Right lobe of liver (tissue), 6 donors: ENCODE results near the gene PARP2. TPM values are rescaled to one million over a fixed set of nuclear protein-coding genes. Genes with fewer than 3 reads are reported as not detected.
"Not testable (repeated sequence)": the region's sequence is repeated elsewhere in the genome, so short reads cannot be mapped to it uniquely, and the experiment has no call there.

ENCODE experiments used
- ATAC-seq, 4 donors: fragments of 200-7000 bp; cut with Tn5 transposase; one replicate each; pipeline ENCODE4 v1.9.1; 2020; ENCODE audit warnings: mild to moderate bottlenecking in 4 of 4, moderate library complexity in 4 of 4
- DNase-seq, 3 donors: peaks; one replicate each; pipeline ENCODE4 v3.0.0-alpha.2; 2020
- H3K27ac ChIP-seq, 3 donors: fragments of 200-600 bp; one replicate each; pipeline ENCODE4 v1.8.0; 2022
- H3K27me3 ChIP-seq, 2 donors: fragments of 200-600 bp; one replicate each; pipeline ENCODE4 v1.8.0; 2022
- H3K36me3 ChIP-seq, 4 donors: fragments of 200-600 bp; sonication (generic) in 1 of 4; one replicate each; pipeline versions ENCODE4 v1.5.1 to v1.8.0; 2017 to 2022; ENCODE audit warnings: control low read depth in 1 of 4
- H3K4me1 ChIP-seq, 4 donors: fragments of 200-600 bp; sonication (generic) in 1 of 4; one replicate each; pipeline versions ENCODE4 v1.5.1 to v1.8.0; 2017 to 2022; ENCODE audit warnings: control low read depth in 1 of 4
- H3K4me3 ChIP-seq, 3 donors: fragments of 200-600 bp; one replicate each; pipeline ENCODE4 v1.8.0; 2022
- H3K9me3 ChIP-seq, 4 donors: fragments of 200-600 bp; sonication (generic) in 1 of 4; one replicate each; pipeline versions ENCODE4 v1.5.1 to v1.8.0; 2017 to 2022; ENCODE audit warnings: control low read depth in 1 of 4
- POLR2A ChIP-seq: fragments of 450-650 bp; IDR thresholded peaks from one replicate; pipeline ENCODE4 v1.6.1; 2017; ENCODE audit warnings: antibody characterized with exemption, mild to moderate bottlenecking
- WGBS: methylation state at CpG from one replicate; pipeline ENCODE4 v1.1.6; 2018; ENCODE audit warnings: low coverage, low lambda C conversion rate; ENCODE audit not compliant: insufficient coverage; ENCODE audit errors: missing lambda C conversion rate; 5-methylcytosine and 5-hydroxymethylcytosine counted together
- intact Hi-C, 2 donors: fragments of 100-400 bp; cut with DNase I; formaldehyde crosslinking; loops; one replicate each; pipeline versions ENCODE4 v1.11.2 to v1.14.1; 2022
- total RNA-seq, 6 experiments: library from RNA; depleted of rRNA in 2 of 6; stranded (reverse); fragments of >200 nt in 2 of 6; fragmentation: NEBNext Ultra II Directional in 3 of 6; extraction: Animal tissue kit (Norgen Biotek cat#: 25700) in 3 of 6; gene quantifications; one replicate each; pipeline versions ENCODE4 v1.1.0 to v1.2.4, GENCODE V29; 2016 to 2023
- TF ChIP-seq, protein P1 (sequence below), 4 donors: fragments of 200-600 bp in 3 of 4; fragments of 450-650 bp in 1 of 4; IDR thresholded peaks; one replicate each; pipeline versions ENCODE4 v1.5.1 to v1.8.0; 2016 to 2022; ENCODE audit warnings: antibody characterized with exemption in 4 of 4, mild to moderate bottlenecking in 2 of 4
- donor health status: DM: no; HTN: yes; CAD: no.
- donor health status: DM: no; HTN: no; CAD: no.
- donor health status: DM: no; HTN: no; CAD: no.
- donor health status: DM: no; HTN: yes; CAD: no.
- donor health status: DM: no; HTN: yes; CAD: no.

Gene PARP2
- total RNA-seq, 6 experiments from 2014 or later: 5.5 to 10.4 (median 9.1) TPM

DNA sequence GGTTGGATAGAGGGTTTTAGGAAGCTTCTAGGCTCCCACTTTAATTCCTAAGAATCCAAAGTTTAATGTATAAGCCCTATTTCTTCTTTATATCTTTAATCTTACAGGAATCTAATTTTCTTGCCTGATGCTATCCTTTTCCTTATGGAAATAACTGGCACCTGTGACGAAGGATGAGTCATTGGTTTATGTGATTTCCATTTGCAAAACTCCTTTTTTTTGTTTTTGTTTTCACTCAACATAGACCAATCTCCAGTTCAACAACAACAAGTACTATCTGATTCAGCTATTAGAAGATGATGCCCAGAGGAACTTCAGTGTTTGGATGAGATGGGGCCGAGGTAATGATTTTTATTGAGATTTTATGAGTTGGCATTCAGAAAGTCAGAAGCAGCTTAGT lies 6.8 kb downstream of the PARP2 start:
- ATAC-seq: no peak
- DNase-seq: no peak
- peaks cover 0 to 73% (median 21%) of the 10 kb centered on the region in 4 donors for H3K36me3 ChIP-seq

DNA sequence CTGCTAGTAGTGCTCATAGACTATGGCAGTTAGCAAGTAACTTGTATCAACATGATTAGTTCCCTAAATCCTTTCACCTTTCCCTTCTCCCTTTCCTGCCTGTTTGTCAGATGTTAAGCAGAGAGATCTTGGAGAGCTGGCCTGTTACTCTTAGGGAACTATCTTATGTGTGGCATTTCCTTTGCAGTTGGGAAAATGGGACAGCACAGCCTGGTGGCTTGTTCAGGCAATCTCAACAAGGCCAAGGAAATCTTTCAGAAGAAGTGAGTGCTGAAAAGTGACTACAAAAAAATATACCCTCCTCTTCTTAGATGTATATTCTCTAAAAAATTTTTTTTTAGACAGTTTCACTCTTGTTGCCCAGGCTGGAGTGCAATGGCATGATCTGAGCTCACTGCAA lies 7.4 kb downstream of the PARP2 start:
- peaks cover 0 to 71% (median 22%) of the 10 kb centered on the region in 4 donors for H3K36me3 ChIP-seq
- intact Hi-C loops: no loop called here

More for the DNA sequence above, 6.8 kb downstream of the PARP2 start:
- H3K4me3 ChIP-seq: no peak overlapping the region
- TF ChIP-seq, protein P1, sequence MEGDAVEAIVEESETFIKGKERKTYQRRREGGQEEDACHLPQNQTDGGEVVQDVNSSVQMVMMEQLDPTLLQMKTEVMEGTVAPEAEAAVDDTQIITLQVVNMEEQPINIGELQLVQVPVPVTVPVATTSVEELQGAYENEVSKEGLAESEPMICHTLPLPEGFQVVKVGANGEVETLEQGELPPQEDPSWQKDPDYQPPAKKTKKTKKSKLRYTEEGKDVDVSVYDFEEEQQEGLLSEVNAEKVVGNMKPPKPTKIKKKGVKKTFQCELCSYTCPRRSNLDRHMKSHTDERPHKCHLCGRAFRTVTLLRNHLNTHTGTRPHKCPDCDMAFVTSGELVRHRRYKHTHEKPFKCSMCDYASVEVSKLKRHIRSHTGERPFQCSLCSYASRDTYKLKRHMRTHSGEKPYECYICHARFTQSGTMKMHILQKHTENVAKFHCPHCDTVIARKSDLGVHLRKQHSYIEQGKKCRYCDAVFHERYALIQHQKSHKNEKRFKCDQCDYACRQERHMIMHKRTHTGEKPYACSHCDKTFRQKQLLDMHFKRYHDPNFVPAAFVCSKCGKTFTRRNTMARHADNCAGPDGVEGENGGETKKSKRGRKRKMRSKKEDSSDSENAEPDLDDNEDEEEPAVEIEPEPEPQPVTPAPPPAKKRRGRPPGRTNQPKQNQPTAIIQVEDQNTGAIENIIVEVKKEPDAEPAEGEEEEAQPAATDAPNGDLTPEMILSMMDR (IDR thresholded peaks at IDR 0.05): no peak
- no peak for TF ChIP-seq POLR2A
- WGBS: 89% methylated on average over 2 of the region's 2 CpGs
- no peak overlapping the region for H3K27ac ChIP-seq
- intact Hi-C loops: no loop called here
- H3K4me1 ChIP-seq: no peaks in the 10 kb centered on the region
- H3K9me3 ChIP-seq: no peaks in the 10 kb centered on the region
- no peaks in the 10 kb centered on the region for H3K27me3 ChIP-seq

DNA sequence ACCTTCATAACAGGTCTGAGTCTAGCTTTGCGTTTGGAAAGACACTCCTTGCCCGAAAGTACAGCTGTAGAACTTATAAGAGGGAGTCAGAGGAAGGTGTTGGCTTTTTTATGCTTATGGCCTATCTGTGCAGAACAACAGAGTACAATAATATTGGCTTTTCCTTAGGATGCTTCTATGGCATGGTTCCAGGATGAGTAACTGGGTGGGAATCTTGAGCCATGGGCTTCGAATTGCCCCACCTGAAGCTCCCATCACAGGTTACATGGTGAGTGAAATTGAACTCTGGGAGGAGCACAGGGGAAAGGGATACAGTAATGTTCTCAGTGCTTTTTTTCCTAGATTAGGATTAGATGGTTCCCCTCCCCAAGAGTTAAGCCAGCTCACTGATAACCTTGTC lies 13.0 kb downstream of the PARP2 start:
- intact Hi-C loops: no loop called here
- Histone ChIP-seq H3K4me3 (no peak overlapping the region), H3K36me3 (peaks cover 0 to 64% (median 23%) of the 10 kb centered on the region in 4 donors), H3K27me3 (no peaks in the 10 kb centered on the region), H3K9me3 (no peaks in the 10 kb centered on the region), H3K27ac (no peak overlapping the region), H3K4me1 (no peaks in the 10 kb centered on the region)
- TF ChIP-seq POLR2A: no peak
- TF ChIP-seq, protein P1 (IDR thresholded peaks at IDR 0.05): no peak
- DNase-seq (no peak), ATAC-seq (no peak)
- 83% methylated on average over 3 of the region's 3 CpGs for WGBS

More for the DNA sequence above, 7.4 kb downstream of the PARP2 start:
- Histone ChIP-seq H3K4me1 (no peaks in the 10 kb centered on the region), H3K27me3 (no peaks in the 10 kb centered on the region), H3K9me3 (no peaks in the 10 kb centered on the region), H3K27ac (no peak overlapping the region), H3K4me3 (no peak overlapping the region)
- DNase-seq (no peak), ATAC-seq (peak in 3 of 4 donors; percentile 52 to 63 (median 52))
- TF ChIP-seq, protein P1 (IDR thresholded peaks at IDR 0.05): peak; percentile 31 to 42 (median 34)
- TF ChIP-seq POLR2A: no peak

DNA sequence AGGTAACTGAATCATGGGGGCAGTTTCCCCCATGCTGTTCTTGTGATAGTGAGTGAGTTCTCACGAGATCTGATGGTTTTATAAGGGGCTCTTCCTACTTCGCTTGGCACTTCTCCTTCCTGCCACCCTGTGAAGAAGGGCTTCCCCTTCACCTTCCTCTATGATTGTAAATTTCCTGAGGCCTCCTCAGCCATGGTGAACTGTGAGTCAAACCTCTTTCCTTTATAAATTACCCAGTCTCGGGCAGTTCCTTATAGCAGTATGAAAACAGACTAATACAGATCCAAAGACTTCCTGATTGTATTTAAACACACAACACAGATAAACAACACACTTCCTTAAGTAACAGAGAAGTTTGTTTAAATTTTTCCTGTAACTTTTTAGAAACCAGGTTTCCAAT lies 15.0 kb downstream of the PARP2 start:
- H3K27me3 ChIP-seq, H3K9me3 ChIP-seq, intact Hi-C loops, DNase-seq, ATAC-seq, H3K27ac ChIP-seq, H3K4me1 ChIP-seq, H3K4me3 ChIP-seq: not testable (repeated sequence)
- WGBS: 42% methylated on average over 3 of the region's 3 CpGs
- peaks cover 0 to 46% (median 19%) of the 10 kb centered on the region in 4 donors for H3K36me3 ChIP-seq

DNA sequence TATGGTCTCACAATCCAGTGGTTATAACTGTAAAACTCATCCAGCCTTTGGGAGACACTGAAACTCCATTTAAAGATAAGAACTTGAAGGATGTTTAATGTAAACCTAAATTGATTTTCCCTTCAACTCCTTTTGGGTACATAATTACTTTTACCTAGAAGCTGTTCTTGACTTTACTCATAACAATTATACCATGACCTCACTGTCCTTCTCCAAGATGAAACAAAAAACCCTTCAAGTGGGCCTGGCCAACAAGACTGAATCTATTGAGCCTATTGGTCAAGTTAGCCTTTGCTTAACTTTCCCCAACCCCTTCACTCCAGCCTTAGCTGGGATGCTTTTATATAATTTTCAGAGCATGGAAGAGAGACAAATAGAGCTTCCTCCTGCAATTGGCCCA lies 22.5 kb downstream of the PARP2 start:
- H3K4me3 ChIP-seq: no peak overlapping the region
- ATAC-seq (no peak), DNase-seq (no peak)
- no peak overlapping the region for H3K27ac ChIP-seq
- TF ChIP-seq POLR2A: no peak
- TF ChIP-seq, protein P1 (IDR thresholded peaks at IDR 0.05): no peak
- H3K4me1 ChIP-seq: no peaks in the 10 kb centered on the region
- no peaks in the 10 kb centered on the region for H3K27me3 ChIP-seq
- intact Hi-C loops: no loop called here
- peaks cover 5 to 50% (median 14%) of the 10 kb centered on the region in 4 donors for H3K36me3 ChIP-seq
- H3K9me3 ChIP-seq: no peaks in the 10 kb centered on the region
